ENCODE results near the gene OR13C3.
"Not testable (repeated sequence)": the region's sequence is repeated elsewhere in the genome, so short reads cannot be mapped to it uniquely, and the experiment has no call there.

OR13C3 gene

GRCh38 chr9:104556830-104557634 lies 20.4 kb upstream of the OR13C3 start:
- TF ChIP-seq, protein P1, sequence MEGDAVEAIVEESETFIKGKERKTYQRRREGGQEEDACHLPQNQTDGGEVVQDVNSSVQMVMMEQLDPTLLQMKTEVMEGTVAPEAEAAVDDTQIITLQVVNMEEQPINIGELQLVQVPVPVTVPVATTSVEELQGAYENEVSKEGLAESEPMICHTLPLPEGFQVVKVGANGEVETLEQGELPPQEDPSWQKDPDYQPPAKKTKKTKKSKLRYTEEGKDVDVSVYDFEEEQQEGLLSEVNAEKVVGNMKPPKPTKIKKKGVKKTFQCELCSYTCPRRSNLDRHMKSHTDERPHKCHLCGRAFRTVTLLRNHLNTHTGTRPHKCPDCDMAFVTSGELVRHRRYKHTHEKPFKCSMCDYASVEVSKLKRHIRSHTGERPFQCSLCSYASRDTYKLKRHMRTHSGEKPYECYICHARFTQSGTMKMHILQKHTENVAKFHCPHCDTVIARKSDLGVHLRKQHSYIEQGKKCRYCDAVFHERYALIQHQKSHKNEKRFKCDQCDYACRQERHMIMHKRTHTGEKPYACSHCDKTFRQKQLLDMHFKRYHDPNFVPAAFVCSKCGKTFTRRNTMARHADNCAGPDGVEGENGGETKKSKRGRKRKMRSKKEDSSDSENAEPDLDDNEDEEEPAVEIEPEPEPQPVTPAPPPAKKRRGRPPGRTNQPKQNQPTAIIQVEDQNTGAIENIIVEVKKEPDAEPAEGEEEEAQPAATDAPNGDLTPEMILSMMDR (IDR thresholded peaks at IDR 0.05), result no peak
- H3K4me3 ChIP-seq, result no peak overlapping the region

DNA sequence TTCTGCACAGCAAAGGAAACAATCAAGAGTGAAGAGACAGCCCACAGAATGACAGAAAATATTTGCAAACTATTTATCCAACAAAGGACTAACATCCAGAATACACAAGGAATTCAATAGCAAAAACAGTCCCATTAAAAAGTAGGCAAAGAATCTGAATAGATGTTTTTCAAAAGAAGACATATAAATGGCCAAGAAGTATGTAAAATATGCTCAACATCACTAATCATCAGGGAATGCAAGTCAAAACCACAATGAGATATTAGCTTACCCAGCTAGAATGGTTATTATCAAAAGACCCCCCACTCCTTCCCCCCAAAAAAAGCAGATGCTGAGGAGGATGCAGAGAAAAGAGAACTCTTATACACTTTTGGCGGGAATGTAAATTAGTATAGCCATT lies 18.9 kb upstream of the OR13C3 start:
- Histone ChIP-seq H3K27ac (no peak overlapping the region), H3K4me3 (no peak overlapping the region)
- TF ChIP-seq, protein P1 (IDR thresholded peaks at IDR 0.05), result no peak
- DNase-seq (ENCODE audit: low spot score), result no peak

More at GRCh38 chr9:104556830-104557634, 20.4 kb upstream of the OR13C3 start:
- DNase-seq (ENCODE audit: low spot score), result no peak
- H3K27ac ChIP-seq, result no peak overlapping the region

DNA sequence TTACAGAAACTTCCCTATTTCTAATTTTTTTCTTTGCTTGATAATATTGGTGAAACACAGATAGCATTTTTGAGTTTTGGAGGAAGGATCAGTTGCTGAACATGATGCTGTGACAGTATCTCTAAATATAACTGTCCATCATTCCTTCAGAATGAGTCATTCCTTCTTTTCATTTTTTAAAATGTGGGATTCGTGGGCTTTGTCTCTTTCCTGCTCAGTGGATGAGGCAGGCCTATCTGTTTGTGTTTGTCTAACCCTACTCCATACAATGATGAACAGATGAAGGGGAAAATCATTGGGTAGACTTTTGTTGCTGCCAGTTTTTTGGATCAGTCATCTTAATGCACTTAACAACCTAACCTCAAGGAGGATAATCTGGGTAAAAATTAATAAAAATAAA lies 16.6 kb upstream of the OR13C3 start:
- H3K4me3 ChIP-seq, result no peak overlapping the region
- H3K27ac ChIP-seq, result no peak overlapping the region
- no peak for DNase-seq (ENCODE audit: low spot score)
- TF ChIP-seq, protein P1 (IDR thresholded peaks at IDR 0.05), result no peak

GRCh38 chr9:104544644-104545043 lies 8.0 kb upstream of the OR13C3 start:
- Histone ChIP-seq H3K4me3 (no peak overlapping the region), H3K27ac (no peak overlapping the region)
- DNase-seq (ENCODE audit: low spot score), result no peak
- TF ChIP-seq, protein P1 (IDR thresholded peaks at IDR 0.05), result no peak

- Histone ChIP-seq H3K4me3 (no peak overlapping the region), H3K27ac (no peak overlapping the region)
- DNase-seq (ENCODE audit: low spot score), result no peak
- TF ChIP-seq, protein P1 (IDR thresholded peaks at IDR 0.05), result no peak
These were observed 2.6 kb upstream of the OR13C3 start for GRCh38 chr9:104539275-104539674.

DNA sequence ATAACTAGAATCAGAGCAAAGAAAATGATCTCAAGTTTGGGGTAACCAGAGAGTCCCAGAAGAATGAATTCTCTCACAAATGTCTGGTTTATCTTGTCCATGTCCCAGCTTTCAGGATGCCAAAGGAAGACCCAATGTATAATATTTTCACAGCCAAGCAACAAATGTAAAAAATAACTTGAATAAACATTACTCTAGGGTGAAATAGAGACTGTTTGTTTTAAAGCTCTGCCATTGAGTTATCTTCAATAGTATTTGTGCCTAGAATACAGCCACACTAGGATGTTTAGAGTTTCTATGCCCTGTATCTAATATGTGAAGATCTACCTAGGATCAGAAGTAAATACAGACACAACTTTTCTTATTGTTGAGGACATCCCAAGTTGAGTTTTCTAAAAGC lies 9.5 kb downstream of the OR13C3 start, which contains the start of gene OR13C4:
TSS of gene OR13C4 (minus strand) at position 101 of the 400 bp plus-strand sequence. CDS start at position 101, 0 bp downstream.
- H3K27ac ChIP-seq, result no peak within 1 kb of the TSS
- no peak for DNase-seq (ENCODE audit: low spot score)
- TF ChIP-seq, protein P1 (IDR thresholded peaks at IDR 0.05), result no peak

GRCh38 chr9:104520241-104520640 lies 16.4 kb downstream of the OR13C3 start:
- not testable (repeated sequence) for H3K4me3 ChIP-seq; H3K27ac ChIP-seq; DNase-seq (ENCODE audit: low spot score)

More for the DNA sequence above, 9.5 kb downstream of the OR13C3 start, which contains the start of gene OR13C4:
- no peak within 1 kb of the TSS for H3K4me3 ChIP-seq
